PC-9 (cell line): Measurements from ENCODE around the gene SPRTN. TPM values are rescaled to one million over a fixed set of nuclear protein-coding genes. Genes with fewer than 3 reads are reported as not detected.

ENCODE experiments used
- BruUV-seq: library from RNA; stranded (reverse); fragments of 400-500 nt; replicated peaks from 2 replicates; lab custom pipeline; 2021; lab: Mats Ljungman, UMichigan
- CTCF ChIA-PET: fragments of 300-600 bp; sonication (Branson Sonifier 250); formaldehyde crosslinking; loops from one replicate; lab custom pipeline; 2022; ENCODE audit warnings: antibody characterized with exemption; lab: Charles Lee
- POLR2A ChIA-PET: fragments of 300-600 bp; sonication (Branson Sonifier 250); formaldehyde crosslinking; loops from one replicate; lab custom pipeline; 2022; ENCODE audit warnings: antibody characterized with exemption; ENCODE audit not compliant: unreplicated experiment; lab: Charles Lee
- DNase-seq, 2 experiments: peaks; one replicate each; pipeline versions ENCODE4 v3.0.0 to v3.0.0-alpha.2; 2015 to 2022; ENCODE audit warnings: mixed read lengths in 1 of 2
- H2AFZ ChIP-seq: fragments of 200-600 bp; sonication (generic); 2 replicates; pipeline ENCODE4 v1.8.1; 2017; ENCODE audit warnings: antibody characterized with exemption
- H3F3A ChIP-seq: fragments of 200-600 bp; sonication (generic); 2 replicates; pipeline ENCODE4 v1.8.1; 2017; ENCODE audit warnings: antibody characterized with exemption, mild to moderate bottlenecking, low read depth; ENCODE audit not compliant: insufficient read depth
- H3K27ac ChIP-seq: fragments of 200-600 bp; sonication (generic); 2 replicates; pipeline ENCODE4 v1.6.1; 2016; ENCODE audit warnings: mixed run types
- H3K27me3 ChIP-seq: fragments of 200-600 bp; sonication (generic); 2 replicates; pipeline ENCODE4 v1.6.1; 2016; ENCODE audit warnings: low read depth, mixed run types; ENCODE audit not compliant: insufficient read depth
- H3K36me3 ChIP-seq: fragments of 200-600 bp; sonication (generic); 2 replicates; pipeline ENCODE4 v1.6.1; 2016; ENCODE audit warnings: low read depth, mixed run types
- H3K4me1 ChIP-seq: fragments of 200-600 bp; sonication (generic); replicated peaks from 2 replicates; pipeline ENCODE4 v1.6.1; 2016; ENCODE audit warnings: mixed run types; ENCODE audit not compliant: insufficient read depth
- H3K4me2 ChIP-seq: fragments of 200-600 bp; sonication (generic); 2 replicates; pipeline ENCODE4 v1.6.1; 2017; ENCODE audit warnings: mixed run types
- H3K4me3 ChIP-seq: fragments of 200-600 bp; sonication (generic); 2 replicates; pipeline ENCODE4 v1.6.1; 2016; ENCODE audit warnings: mixed run types
- H3K79me2 ChIP-seq: fragments of 200-600 bp; sonication (generic); 2 replicates; pipeline ENCODE4 v1.6.1; 2017; ENCODE audit warnings: low read depth, mixed run types
- H3K9me2 ChIP-seq: fragments of 200-600 bp; sonication (generic); 2 replicates; pipeline ENCODE4 v1.8.1; 2017; ENCODE audit warnings: mild to moderate bottlenecking; ENCODE audit not compliant: insufficient read depth
- H3K9me3 ChIP-seq: fragments of 200-600 bp; sonication (generic); 2 replicates; pipeline ENCODE4 v1.8.1; 2016; ENCODE audit warnings: low read depth; ENCODE audit not compliant: insufficient read depth
- H4K20me1 ChIP-seq: fragments of 200-600 bp; sonication (generic); 2 replicates; pipeline ENCODE4 v1.8.1; 2017; ENCODE audit not compliant: insufficient read depth
- CTCF ChIP-seq: fragments of 200-600 bp; sonication (generic); conservative IDR thresholded peaks from 2 replicates; pipeline ENCODE4 v1.6.1; 2017; ENCODE audit warnings: mixed run types, antibody characterized with exemption, mild to moderate bottlenecking, moderate library complexity
- EZH2 ChIP-seq: fragments of 200-600 bp; sonication (generic); IDR thresholded peaks from 2 replicates; pipeline ENCODE4 v1.8.0; 2017; ENCODE audit warnings: antibody characterized with exemption, low read depth
- intact Hi-C: fragments of 100-400 bp; cut with micrococcal nuclease; formaldehyde crosslinking; loops from one replicate; pipeline ENCODE4 v1.10.0; 2022; ENCODE audit not compliant: unreplicated experiment
- total RNA-seq: library from RNA; stranded (reverse); gene quantifications from 2 replicates; pipeline ENCODE4 v1.2.3, GENCODE V29; 2021

The SPRTN gene
- total RNA-seq, 1 experiment from 2014 or later, result 14.6 TPM

DNA sequence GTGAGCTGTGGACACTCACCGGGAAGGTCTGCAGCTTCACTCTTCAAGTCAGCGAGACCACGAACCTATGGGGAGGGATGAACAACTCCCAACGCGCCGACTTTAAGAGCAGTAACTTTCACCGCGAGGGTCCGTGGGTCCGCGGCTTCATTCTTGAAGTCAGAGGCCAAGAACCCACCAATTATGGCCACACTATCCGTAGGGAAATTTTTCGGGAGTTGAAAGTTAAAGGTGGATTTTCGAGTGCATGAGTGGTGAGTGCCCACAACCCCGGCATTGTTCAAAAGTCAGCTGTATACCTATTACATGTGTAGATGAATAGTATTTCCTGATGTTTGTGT lies 20.1 kb upstream of the SPRTN start:
- no peaks in the 10 kb centered on the region for H3K4me1 ChIP-seq
- DNase-seq, result no peak
- no peaks in the 10 kb centered on the region for H3F3A ChIP-seq
- no peak overlapping the region for H2AFZ ChIP-seq
- BruUV-seq, result no TSS peak
- no peaks in the 10 kb centered on the region for H3K9me3 ChIP-seq
- TF ChIP-seq CTCF (no peak), EZH2 (no peak)
- no peaks in the 10 kb centered on the region for H3K27me3 ChIP-seq
- POLR2A ChIA-PET, result no interaction called here
- H3K36me3 ChIP-seq, result no peaks in the 10 kb centered on the region
- no peak overlapping the region for H3K4me3 ChIP-seq
- H3K4me2 ChIP-seq, result no peak overlapping the region
- intact Hi-C loops, result no loop called here
- no peaks in the 10 kb centered on the region for H3K9me2 ChIP-seq
- no peaks in the 10 kb centered on the region for H4K20me1 ChIP-seq
- H3K79me2 ChIP-seq, result no peaks in the 10 kb centered on the region
- CTCF ChIA-PET, result no interaction called here
- H3K27ac ChIP-seq, result no peak overlapping the region

DNA sequence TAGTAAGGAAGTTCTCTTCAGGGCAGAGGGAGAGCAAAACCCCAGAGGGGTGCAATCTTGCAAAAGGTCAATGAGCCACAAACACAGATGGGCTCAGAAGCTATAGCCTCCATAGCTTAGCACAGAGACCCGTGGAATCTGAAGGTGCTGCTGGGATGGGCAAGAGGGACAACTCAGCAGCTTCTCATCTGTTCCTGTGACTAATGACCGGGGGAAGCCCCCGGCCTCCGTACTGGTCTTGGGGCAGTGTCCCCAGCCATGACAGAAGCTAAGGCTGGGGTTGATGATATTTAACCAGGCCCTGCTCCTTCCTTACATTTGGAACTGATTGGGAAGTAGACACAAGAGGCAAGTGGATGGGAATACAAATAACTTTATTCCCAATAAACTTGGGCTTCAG lies 19.5 kb upstream of the SPRTN start:
- Histone ChIP-seq H2AFZ (no peak overlapping the region), H3K4me1 (no peaks in the 10 kb centered on the region), H3K9me3 (no peaks in the 10 kb centered on the region), H3K4me3 (no peak overlapping the region), H3K79me2 (no peaks in the 10 kb centered on the region), H3K36me3 (no peaks in the 10 kb centered on the region), H3F3A (no peaks in the 10 kb centered on the region), H4K20me1 (no peaks in the 10 kb centered on the region), H3K4me2 (no peak overlapping the region), H3K9me2 (no peaks in the 10 kb centered on the region), H3K27me3 (no peaks in the 10 kb centered on the region), H3K27ac (no peak overlapping the region)
- TF ChIP-seq CTCF (no peak), EZH2 (no peak)
- CTCF ChIA-PET, result no interaction called here
- no TSS peak for BruUV-seq
- no peak for DNase-seq
- intact Hi-C loops, result no loop called here
- POLR2A ChIA-PET, result no interaction called here

DNA sequence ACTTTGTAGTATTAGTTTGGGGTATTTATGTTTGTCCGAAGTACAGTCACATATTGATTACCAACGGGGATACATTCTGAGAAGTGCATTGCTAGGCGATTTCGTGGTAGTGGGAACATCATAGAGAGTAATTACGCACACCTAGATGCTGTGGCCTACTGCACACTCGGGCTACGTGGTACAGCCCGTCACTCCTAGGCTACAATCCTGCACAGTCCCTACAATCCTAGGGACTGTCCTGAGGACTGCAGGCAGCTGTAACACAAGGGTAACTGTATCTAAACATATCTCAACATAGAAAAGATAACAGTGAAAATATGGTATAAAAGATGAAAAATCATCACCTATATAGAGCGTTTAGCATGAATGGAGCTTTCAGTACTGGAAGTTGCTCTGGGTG lies 19.0 kb upstream of the SPRTN start:
- CTCF ChIA-PET, result no interaction called here
- H3F3A ChIP-seq, result no peaks in the 10 kb centered on the region
- no peak overlapping the region for H3K4me2 ChIP-seq
- POLR2A ChIA-PET, result no interaction called here
- no peaks in the 10 kb centered on the region for H4K20me1 ChIP-seq
- no TSS peak for BruUV-seq
- no peaks in the 10 kb centered on the region for H3K9me2 ChIP-seq
- H3K4me1 ChIP-seq, result no peaks in the 10 kb centered on the region
- no peaks in the 10 kb centered on the region for H3K36me3 ChIP-seq
- no peak for DNase-seq
- no peak for TF ChIP-seq CTCF
- TF ChIP-seq EZH2, result no peak
- H3K9me3 ChIP-seq, result no peaks in the 10 kb centered on the region
- intact Hi-C loops, result no loop called here
- no peak overlapping the region for H3K4me3 ChIP-seq
- no peak overlapping the region for H2AFZ ChIP-seq
- H3K27me3 ChIP-seq, result no peaks in the 10 kb centered on the region
- H3K27ac ChIP-seq, result no peak overlapping the region
- no peaks in the 10 kb centered on the region for H3K79me2 ChIP-seq
